Panc1 (cell line): ENCODE data around the gene TTC28.

Experiments used
- POLR2AphosphoS5 ChIP-seq: IDR thresholded peaks from 2 replicates; pipeline ENCODE4 v1.6.1; 2012; ENCODE audit warnings: mild to moderate bottlenecking, low read depth, low read length, moderate library complexity
- REST ChIP-seq, 2 experiments: IDR thresholded peaks; 2 replicates each; pipeline ENCODE4 v1.6.1; 2011 to 2012; ENCODE audit warnings: low read depth in 2 of 2, control low read depth in 1 of 2, low read length in 1 of 2, mild to moderate bottlenecking in 1 of 2, moderate library complexity in 1 of 2; ENCODE audit not compliant: insufficient read depth in 1 of 2
- SIN3A ChIP-seq: IDR thresholded peaks from 2 replicates; pipeline ENCODE4 v1.6.1; 2012; ENCODE audit warnings: low read depth, mild to moderate bottlenecking, low read length, moderate library complexity, borderline replicate concordance; ENCODE audit not compliant: insufficient read depth
- TCF7L2 ChIP-seq: IDR thresholded peaks from 2 replicates; pipeline ENCODE4 v1.6.1; 2011; ENCODE audit warnings: mild to moderate bottlenecking, low read depth, low read length, inconsistent platforms
- TF ChIP-seq, protein P1 (sequence below): fragments of 450-650 bp; IDR thresholded peaks from 2 replicates; pipeline ENCODE4 v1.5.1; 2017; ENCODE audit warnings: mild to moderate bottlenecking

- TF ChIP-seq TCF7L2 = no peak
- TF ChIP-seq, protein P1, sequence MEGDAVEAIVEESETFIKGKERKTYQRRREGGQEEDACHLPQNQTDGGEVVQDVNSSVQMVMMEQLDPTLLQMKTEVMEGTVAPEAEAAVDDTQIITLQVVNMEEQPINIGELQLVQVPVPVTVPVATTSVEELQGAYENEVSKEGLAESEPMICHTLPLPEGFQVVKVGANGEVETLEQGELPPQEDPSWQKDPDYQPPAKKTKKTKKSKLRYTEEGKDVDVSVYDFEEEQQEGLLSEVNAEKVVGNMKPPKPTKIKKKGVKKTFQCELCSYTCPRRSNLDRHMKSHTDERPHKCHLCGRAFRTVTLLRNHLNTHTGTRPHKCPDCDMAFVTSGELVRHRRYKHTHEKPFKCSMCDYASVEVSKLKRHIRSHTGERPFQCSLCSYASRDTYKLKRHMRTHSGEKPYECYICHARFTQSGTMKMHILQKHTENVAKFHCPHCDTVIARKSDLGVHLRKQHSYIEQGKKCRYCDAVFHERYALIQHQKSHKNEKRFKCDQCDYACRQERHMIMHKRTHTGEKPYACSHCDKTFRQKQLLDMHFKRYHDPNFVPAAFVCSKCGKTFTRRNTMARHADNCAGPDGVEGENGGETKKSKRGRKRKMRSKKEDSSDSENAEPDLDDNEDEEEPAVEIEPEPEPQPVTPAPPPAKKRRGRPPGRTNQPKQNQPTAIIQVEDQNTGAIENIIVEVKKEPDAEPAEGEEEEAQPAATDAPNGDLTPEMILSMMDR = no peak
- no peak for TF ChIP-seq POLR2AphosphoS5
- no peak for TF ChIP-seq SIN3A
- TF ChIP-seq REST (IDR thresholded peaks at IDR 0.05; ENCODE audit: insufficient read depth in 1 of 2, low read depth in 2 of 2, low read length in 1 of 2) = no peak
Observed at GRCh38 chr22:28484662-28485061, 195.0 kb downstream of the TTC28 start.
